HG03095 (cell line): ENCODE measurements around the gene NFU1.

Experiments
- ATAC-seq: cut with Tn5 transposase; IDR thresholded peaks from one replicate; pipeline ENCODE4 v1.9.1; 2021; ENCODE audit warnings: moderate library complexity; ENCODE audit not compliant: unreplicated experiment

NFU1 gene

DNA sequence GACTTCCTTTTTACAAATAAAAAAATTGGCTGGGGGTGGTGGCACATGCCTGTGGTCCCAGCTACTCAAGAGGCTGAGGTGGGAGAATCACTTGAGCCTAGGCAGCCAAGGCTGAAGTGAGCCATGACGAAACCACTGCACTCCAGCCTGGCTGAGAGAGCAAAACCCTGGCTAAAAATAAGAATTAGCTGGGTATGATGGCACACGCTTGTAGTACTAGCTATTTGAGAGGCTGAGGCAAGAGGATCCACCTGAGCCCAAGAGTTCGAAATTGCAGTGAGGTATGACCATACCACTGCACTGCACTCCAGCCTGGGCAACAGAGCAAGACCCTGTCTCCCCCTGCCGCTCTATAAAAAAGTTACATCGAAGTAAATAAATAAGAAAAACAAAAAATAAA is 83.9 kb downstream of the NFU1 start:
- no peak for ATAC-seq

GRCh38 chr2:69348781-69349180 is 88.5 kb downstream of the NFU1 start:
- no peak for ATAC-seq
